Sciatic nerve (tissue), 2 donors: Measurements from ENCODE around the gene ARAP3. TPM values are rescaled to one million over a fixed set of nuclear protein-coding genes. Genes with fewer than 3 reads are reported as not detected.

Source experiments
- ATAC-seq: fragments of 200-7000 bp; cut with Tn5 transposase; one replicate; pipeline ENCODE4 v1.9.1; 2020; ENCODE audit warnings: mild to moderate bottlenecking, moderate library complexity
- DNase-seq: peaks from one replicate; pipeline ENCODE4 v3.0.0-alpha.2; 2020; ENCODE audit warnings: low spot score
- intact Hi-C: fragments of 100-400 bp; cut with DNase I; formaldehyde crosslinking; loops from one replicate; pipeline ENCODE4 v1.14.2; 2022
- total RNA-seq: library from RNA; stranded (reverse); fragmentation: NEBNext Ultra II Directional; extraction: Animal tissue kit (Norgen Biotek cat#: 25700); gene quantifications from one replicate; pipeline ENCODE4 v1.2.1, GENCODE V29; 2021
- donor health status: DM: no; HTN: no; CAD: no.
- donor health status: DM: no; HTN: no; CAD: no.

The ARAP3 gene
- total RNA-seq, 1 donor from 2014 or later = 22.4 TPM

GRCh38 chr5:141705469-141705868, 23.4 kb upstream of the ARAP3 start:
- no peak for ATAC-seq
- no peak for DNase-seq
- intact Hi-C loops = no loop called here

DNA sequence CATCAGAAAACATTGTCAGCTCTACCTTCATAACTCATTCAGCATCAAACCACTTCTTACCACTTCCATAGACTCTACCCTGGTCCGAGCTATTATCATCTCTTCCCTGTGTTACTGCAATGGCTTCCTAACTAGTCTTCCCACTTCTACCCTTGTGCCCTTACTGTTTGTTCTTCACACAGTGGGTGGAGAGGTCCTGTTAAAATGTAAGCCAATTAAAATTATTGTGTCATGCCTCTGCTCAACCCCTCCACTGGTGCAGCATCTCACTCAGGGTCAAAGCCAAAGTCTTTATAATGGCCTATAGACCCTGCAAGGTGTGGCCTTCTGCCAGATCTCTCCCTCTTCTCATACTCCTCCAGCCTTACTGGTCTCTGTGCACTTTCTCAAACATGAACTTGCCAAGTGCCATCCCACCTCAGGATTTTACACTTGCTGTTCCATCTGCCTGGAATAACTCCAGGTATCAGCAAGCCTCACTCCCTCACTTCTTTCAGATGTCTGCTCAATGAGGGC, 22.8 kb upstream of the ARAP3 start:
- intact Hi-C loops = loop anchor here (5.0 kb wide), 1 partner anchor 172 kb away; the partner anchor contains the start of gene PCDH1
- no peak for DNase-seq
- no peak for ATAC-seq

- DNase-seq (no peak), ATAC-seq (peak; percentile 23)
- intact Hi-C loops = loop anchor here (5.0 kb wide), 1 partner anchor 174 kb away; the partner anchor contains the start of gene PCDH1
These were observed 21.1 kb upstream of the ARAP3 start for GRCh38 chr5:141703133-141703561.

DNA sequence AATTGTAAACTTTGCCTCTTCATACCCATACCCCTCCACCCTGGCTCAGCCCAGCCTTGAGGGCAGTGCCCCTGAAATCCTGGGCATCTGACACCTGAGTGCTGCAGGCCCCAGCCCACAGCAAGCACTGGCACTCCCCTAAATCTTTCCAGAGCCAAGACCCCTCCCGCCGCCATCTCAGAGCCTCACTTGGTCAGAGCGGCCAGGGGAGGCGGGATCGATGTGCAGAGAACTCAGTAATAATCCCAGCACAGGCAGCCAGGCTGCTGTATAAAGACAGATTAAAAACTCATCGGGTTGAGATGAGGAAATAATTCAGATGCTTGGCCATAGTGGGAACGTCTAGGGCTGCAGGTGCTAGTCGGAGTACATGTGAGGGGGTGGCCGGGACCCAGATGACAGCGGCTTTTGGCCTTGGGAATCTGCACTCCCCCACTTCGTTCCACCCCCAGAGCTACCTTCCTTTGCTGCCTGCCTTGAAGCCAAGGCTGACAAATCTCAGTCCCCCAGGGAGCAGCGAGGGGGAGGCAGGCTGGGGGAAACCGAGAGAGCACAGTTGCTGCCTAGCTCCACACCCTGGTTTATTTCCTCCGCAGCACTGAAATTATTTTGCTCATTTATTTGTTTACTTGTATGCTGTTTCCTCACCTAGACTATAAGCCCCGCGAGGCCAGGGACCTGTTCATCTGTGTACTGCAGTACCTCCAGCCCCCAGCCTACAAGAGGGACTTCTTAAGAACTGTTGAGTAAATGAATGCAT, 19.5 kb upstream of the ARAP3 start:
- no peak for ATAC-seq
- no peak for DNase-seq
- intact Hi-C loops = loop anchor here (5.0 kb wide), 1 partner anchor 176 kb away; the partner anchor contains the start of gene PCDH1

DNA sequence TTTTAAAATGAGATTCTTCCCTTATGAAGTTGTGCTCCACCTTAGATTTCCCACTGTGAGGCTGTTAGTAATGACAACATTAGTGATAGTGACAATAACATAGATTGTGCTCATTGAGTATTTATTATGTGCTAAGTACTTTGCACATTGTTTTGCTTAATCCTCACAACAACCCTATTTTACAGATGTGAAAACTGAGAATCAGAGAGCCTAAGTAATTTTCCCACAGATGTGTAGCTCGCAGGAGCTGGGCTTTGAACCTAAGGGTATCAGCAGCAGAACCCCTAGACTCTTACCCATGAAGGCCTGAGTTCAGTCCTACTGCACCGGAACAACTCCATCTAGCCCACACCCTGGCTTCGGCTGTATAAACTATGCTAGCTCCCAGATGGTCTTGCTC, 15.6 kb upstream of the ARAP3 start:
- ATAC-seq = no peak
- DNase-seq = no peak
- intact Hi-C loops = no loop called here

GRCh38 chr5:141696431-141696830, 14.4 kb upstream of the ARAP3 start:
- DNase-seq (no peak), ATAC-seq (no peak)
- intact Hi-C loops = no loop called here

GRCh38 chr5:141695627-141696215, 13.7 kb upstream of the ARAP3 start:
- DNase-seq = no peak
- intact Hi-C loops = no loop called here
- no peak for ATAC-seq

GRCh38 chr5:141694479-141694878, 12.4 kb upstream of the ARAP3 start:
- ATAC-seq = no peak
- intact Hi-C loops = loop anchor here (5.0 kb wide), 1 partner anchor 263 kb away; the partner anchor contains the start of gene PCDH12
- no peak for DNase-seq

DNA sequence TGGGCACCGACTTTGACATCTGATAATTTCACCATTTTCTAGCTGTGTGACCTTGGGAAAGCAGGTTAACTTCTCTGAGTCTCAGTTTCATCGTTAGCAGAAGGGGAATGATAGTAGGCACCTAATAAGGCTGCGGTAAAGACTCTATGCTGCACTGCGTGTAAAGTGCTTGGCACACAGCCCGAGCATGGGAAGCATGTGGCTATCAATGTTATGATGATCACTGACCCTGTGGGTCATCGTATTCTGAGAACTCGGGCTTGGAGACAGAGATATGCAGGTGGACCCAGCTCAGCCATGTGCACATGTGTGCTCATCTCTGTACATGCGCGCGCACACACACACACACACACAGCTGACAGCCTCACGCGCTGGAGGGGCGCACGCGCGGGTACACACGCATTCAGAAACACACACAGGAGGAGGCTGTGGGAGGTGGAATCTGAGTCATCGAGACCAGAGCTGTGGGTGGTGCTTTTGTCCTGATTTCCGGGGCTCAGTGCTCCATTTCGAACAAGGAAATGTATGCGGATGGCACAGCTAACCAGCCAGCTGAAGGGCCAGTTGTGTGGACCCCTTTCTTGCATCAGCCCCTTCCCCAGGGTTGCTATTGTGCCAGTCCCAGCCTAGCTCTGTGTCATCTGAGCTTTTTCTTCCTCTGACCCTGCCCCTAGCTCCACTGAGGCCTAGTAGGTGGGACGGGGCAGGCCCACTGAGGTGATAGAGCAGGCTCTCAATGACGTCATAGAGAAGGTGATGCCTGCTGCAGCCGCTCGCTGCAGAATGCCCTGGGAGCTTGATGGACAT, 11.1 kb upstream of the ARAP3 start:
- intact Hi-C loops = loop anchor here (5.0 kb wide), 1 partner anchor 264 kb away; the partner anchor contains the start of gene PCDH12
- ATAC-seq = no peak
- no peak for DNase-seq

GRCh38 chr5:141692533-141692888, 10.5 kb upstream of the ARAP3 start:
- DNase-seq (no peak), ATAC-seq (no peak)
- intact Hi-C loops = loop anchor here (5.0 kb wide), 1 partner anchor 265 kb away; the partner anchor contains the start of gene PCDH12

DNA sequence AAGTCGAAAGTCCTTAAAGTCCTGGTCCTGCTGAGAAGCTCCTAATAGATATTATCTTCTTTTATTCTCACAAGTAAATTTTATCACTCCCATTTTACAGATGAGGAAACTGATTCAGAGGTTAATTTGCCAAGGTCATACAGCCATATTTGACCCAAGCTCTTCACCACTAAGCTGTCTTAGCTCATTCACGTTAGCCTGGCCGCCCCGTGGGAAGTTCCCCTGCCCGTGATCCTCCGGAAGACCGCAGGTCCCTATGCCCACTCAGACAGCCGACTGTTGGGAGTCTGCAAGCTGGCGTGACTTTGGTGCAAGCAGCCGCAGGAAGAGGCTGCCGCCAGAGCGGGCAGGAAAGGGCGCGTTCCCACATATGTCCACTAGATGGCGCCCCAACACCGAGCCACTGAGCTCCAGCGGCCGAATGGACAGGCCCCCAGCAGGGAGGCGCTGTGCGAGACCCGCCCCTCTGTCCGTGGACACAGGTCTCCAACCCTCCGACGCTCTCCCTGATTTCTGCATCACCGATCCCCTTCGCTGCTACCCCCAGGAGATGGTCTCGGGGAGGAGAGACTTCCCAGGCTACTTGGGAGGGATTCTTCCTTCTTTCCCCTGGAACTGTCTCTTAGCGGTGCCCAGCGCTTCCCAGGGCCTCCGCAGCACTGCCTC, 10.0 kb upstream of the ARAP3 start:
- intact Hi-C loops = loop anchor here (5.0 kb wide), 1 partner anchor 265 kb away; the partner anchor contains the start of gene PCDH12
- peak; percentile 92 for DNase-seq

DNA sequence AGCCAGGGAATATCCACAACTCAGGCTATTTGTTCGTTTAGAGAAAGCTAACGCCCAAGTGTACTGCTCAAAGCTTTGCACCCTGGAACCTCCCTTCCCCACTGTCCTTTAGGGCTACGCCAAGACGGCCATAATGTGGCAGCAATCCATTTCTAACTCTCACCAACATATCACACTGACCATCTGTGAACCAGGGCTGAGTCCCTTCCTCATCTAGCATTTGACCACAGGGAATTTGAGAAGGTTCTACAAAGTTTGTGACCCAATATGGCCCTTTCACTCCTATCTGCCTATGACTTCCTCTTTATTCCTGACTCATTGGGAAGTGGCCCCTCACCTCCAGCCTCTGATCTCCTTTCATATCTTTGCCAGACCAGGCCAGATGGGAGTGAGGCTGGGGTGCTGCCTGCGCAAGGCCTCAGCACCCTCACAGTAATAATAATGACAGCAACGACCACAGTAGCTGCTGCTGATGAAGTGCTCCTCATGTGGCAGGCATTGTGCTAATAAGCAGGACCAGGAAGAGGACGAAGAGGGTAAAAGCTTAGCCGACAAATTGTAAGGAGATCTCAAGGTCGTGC, 9.3 kb upstream of the ARAP3 start:
- intact Hi-C loops = loop anchor here (5.0 kb wide), 1 partner anchor 266 kb away; the partner anchor contains the start of gene PCDH12
- DNase-seq (no peak), ATAC-seq (no peak)

More for the DNA sequence above, 10.0 kb upstream of the ARAP3 start:
- ATAC-seq = peak; percentile 94

DNA sequence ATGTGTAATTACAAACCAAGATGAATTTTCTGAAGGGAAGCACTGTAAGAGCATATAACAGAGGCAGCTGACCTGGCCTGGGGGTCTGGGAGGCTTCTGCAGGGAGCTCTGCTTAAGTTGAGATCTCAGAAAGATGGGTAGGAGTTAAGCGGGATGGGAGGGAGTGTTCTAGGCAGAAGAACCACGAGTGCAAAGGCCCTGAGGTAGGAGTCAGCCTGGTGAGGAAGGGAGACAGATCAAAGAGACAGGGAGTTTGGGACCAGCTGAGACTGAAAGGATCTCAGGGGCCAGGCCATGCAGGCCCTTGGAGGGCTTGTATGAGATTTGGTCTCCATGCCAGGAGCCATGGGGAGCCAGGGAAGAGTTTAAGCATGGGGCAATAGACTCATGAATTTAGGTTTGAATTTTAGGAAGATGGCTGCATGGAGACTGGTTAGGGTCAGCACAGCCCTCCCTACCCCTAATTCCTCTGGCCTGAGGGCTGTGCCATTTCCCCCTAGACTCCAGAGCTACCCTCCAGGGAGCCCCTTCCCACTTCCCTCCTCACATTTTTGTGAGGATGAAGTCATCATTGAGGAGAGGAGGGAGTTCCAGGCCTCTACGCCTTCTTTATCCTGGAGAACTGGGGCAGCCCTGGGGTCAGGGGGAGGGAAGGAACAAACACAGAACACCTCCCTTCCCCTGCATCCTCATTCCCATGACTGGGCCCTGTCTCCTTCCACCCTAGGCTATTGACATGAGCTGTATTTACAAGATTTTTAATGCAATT, 4.8 kb upstream of the ARAP3 start:
- DNase-seq (no peak), ATAC-seq (no peak)
- intact Hi-C loops = no loop called here

DNA sequence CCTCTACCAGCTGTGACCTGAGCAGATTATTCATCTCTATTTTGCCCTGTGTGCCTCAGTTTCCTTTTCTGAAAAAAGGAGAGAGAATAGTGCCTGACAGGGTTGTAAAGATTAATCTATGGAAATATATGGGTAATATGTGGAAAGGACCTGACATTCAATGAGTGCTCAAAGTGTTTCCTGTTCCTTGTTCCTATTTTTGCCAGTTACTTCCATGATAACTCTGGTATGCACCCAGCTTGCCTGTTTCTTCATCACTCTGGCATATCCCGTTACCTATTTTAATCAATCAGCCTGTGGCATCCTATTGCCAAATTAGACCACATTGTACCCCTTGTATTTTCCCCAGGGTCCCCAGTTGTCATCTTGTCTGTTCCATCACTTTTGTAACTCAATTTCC, 3.6 kb upstream of the ARAP3 start:
- DNase-seq (no peak), ATAC-seq (no peak)
- intact Hi-C loops = no loop called here

GRCh38 chr5:141683596-141684141, 1.6 kb upstream of the ARAP3 start:
- ATAC-seq = no peak
- DNase-seq = no peak
- intact Hi-C loops = no loop called here

- ATAC-seq (no peak), DNase-seq (no peak)
- intact Hi-C loops = no loop called here
These were observed 735 bp downstream of the ARAP3 start for GRCh38 chr5:141681295-141681694.

GRCh38 chr5:141680751-141681201, 1.3 kb downstream of the ARAP3 start:
- intact Hi-C loops = no loop called here
- DNase-seq (no peak), ATAC-seq (peak; percentile 18)
